Calu3 (cell line): ENCODE data around the gene NR4A1. TPM values are rescaled to one million over a fixed set of nuclear protein-coding genes. Genes with fewer than 3 reads are reported as not detected.

Source experiments
- BruUV-seq: library from RNA; stranded (reverse); fragments of 400-500 nt; replicated peaks from 2 replicates; lab custom pipeline; 2021; lab: Mats Ljungman, UMichigan
- CTCF ChIA-PET: fragments of 300-600 bp; sonication (Branson Sonifier 250); formaldehyde crosslinking; loops from one replicate; lab custom pipeline; 2022; ENCODE audit warnings: antibody characterized with exemption; lab: Charles Lee
- DNase-seq: peaks from one replicate; pipeline ENCODE4 v3.0.0; 2022
- H3K27ac Mint-ChIP-seq: one replicate; pipeline ENCODE4 v1.8.0; 2022; ENCODE audit warnings: mixed read lengths; ENCODE audit not compliant: unreplicated experiment
- H3K27me3 Mint-ChIP-seq: one replicate; pipeline ENCODE4 v1.8.0; 2022; ENCODE audit warnings: mixed read lengths; ENCODE audit not compliant: unreplicated experiment
- H3K36me3 Mint-ChIP-seq: one replicate; pipeline ENCODE4 v1.8.0; 2022; ENCODE audit warnings: mild to moderate bottlenecking, moderate library complexity, mixed read lengths; ENCODE audit not compliant: insufficient read depth, unreplicated experiment
- H3K4me1 Mint-ChIP-seq: one replicate; pipeline ENCODE4 v1.8.0; 2022; ENCODE audit warnings: mild to moderate bottlenecking, low read depth, mixed read lengths; ENCODE audit not compliant: unreplicated experiment
- H3K4me3 Mint-ChIP-seq: one replicate; pipeline ENCODE4 v1.8.0; 2022; ENCODE audit warnings: mild to moderate bottlenecking, low read depth, moderate library complexity, mixed read lengths; ENCODE audit not compliant: unreplicated experiment
- H3K9me3 Mint-ChIP-seq: one replicate; pipeline ENCODE4 v1.8.0; 2022; ENCODE audit warnings: low read depth, mixed read lengths; ENCODE audit not compliant: unreplicated experiment
- intact Hi-C: fragments of 100-400 bp; cut with micrococcal nuclease; formaldehyde crosslinking; loops from one replicate; pipeline ENCODE4 v1.10.0; 2022; ENCODE audit not compliant: unreplicated experiment
- total RNA-seq: library from RNA; stranded (reverse); gene quantifications from 2 replicates; pipeline ENCODE4 v1.2.3, GENCODE V29; 2022
- TF ChIP-seq, protein P1 (sequence below): fragments of 200-600 bp; IDR thresholded peaks from one replicate; pipeline ENCODE4 v1.8.0; 2022; ENCODE audit warnings: antibody characterized with exemption; ENCODE audit not compliant: unreplicated experiment

NR4A1 gene
- total RNA-seq, 1 experiment from 2014 or later, result 18.9 TPM

DNA sequence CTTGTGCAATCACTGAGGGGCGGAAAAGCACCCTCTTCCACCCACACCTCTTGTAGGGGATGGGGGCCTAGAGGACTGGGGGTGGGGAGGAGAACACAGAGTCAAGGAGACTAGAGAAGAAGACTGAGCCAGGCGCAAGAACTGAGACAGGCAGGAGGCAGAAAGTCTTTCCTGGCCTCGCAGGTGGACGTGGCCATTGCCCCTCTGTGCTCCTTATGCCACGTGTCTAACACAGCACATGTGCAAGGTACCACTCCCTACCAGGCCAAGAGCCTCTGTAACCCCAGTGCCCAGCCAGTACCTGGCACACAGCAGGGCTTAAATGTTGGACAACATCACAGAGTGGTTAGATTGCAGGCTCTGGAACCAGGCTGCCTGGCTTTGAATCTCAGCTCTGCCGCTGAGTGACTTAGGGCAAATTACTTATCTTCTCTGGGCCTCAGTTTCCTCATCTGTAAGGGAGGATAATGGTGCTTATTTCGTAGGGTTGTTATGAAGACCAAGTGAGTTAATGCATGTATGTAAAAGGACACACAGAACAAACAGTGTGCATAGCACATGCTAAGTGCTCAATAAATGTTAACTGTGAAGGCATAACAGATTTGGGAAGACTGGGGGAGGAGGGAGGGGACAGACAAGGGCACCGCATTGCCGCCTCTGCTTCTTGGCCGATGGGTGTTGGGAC, 45.9 kb upstream of the NR4A1 start:
- Mint-ChIP-seq H3K27me3 (peaks cover 15% of the 10 kb centered on the region), H3K9me3 (no peaks in the 10 kb centered on the region), H3K4me3 (no peak overlapping the region), H3K4me1 (no peaks in the 10 kb centered on the region), H3K27ac (no peak overlapping the region), H3K36me3 (no peaks in the 10 kb centered on the region)
- BruUV-seq, result no TSS peak
- intact Hi-C loops, result loop anchor here (2.0 kb wide), 1 partner anchor 15 kb away; no protein-coding TSS in a partner anchor
- no peak for DNase-seq
- TF ChIP-seq, protein P1, sequence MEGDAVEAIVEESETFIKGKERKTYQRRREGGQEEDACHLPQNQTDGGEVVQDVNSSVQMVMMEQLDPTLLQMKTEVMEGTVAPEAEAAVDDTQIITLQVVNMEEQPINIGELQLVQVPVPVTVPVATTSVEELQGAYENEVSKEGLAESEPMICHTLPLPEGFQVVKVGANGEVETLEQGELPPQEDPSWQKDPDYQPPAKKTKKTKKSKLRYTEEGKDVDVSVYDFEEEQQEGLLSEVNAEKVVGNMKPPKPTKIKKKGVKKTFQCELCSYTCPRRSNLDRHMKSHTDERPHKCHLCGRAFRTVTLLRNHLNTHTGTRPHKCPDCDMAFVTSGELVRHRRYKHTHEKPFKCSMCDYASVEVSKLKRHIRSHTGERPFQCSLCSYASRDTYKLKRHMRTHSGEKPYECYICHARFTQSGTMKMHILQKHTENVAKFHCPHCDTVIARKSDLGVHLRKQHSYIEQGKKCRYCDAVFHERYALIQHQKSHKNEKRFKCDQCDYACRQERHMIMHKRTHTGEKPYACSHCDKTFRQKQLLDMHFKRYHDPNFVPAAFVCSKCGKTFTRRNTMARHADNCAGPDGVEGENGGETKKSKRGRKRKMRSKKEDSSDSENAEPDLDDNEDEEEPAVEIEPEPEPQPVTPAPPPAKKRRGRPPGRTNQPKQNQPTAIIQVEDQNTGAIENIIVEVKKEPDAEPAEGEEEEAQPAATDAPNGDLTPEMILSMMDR, result no peak
- CTCF ChIA-PET, result interaction anchor here (1.7 to 3.3 kb wide), 2 partner anchors 16 to 20 kb away, joined by 18 to 73 read pairs; no protein-coding TSS in a partner anchor

DNA sequence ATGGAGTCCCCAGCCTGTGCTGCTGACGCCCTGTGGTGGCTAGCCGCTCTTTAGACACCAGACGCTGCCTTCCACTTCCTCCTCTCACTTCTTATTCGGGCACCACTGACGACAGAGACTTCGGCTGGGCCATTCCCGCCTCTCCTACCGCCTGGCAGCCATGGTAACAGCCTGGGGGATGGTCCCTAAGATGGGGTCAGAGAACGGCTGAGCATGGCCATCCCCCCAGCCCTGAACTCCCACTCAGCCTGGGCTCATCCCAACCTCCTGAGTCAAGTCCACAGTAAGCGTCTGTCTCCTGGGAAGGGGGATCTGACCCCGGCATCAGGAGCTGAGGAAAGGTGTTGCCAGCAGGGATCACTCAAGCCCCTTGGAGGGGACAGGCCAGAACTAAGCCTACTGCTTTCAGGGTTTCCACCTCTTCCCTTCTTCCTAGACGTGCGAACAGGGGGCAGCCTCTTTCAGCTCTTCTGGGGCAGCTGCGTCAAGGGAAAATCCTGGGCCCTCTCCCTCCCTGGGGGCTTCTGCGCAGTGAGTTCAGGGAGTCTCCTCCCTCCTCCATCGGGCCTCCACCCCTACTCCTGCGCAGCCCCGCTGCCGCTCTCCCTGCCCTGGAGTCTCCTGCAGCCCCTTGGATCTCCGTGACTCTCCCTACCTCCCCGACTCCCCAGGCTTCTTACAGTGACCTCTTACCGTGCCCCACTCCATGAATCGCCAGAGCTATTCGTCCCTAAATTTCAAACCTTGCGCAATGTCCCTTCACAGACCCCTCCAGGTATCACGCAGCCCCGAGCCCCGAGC, 45.1 kb upstream of the NR4A1 start:
- Mint-ChIP-seq H3K4me1 (no peaks in the 10 kb centered on the region), H3K27me3 (peaks cover 15% of the 10 kb centered on the region), H3K27ac (no peak overlapping the region), H3K36me3 (no peaks in the 10 kb centered on the region), H3K9me3 (no peaks in the 10 kb centered on the region), H3K4me3 (no peak overlapping the region)
- TF ChIP-seq, protein P1, result no peak
- DNase-seq, result no peak
- BruUV-seq, result no TSS peak
- CTCF ChIA-PET, result interaction anchor here (1.0 to 3.3 kb wide), 2 partner anchors 15 to 17 kb away, joined by 3 to 73 read pairs; no protein-coding TSS in a partner anchor
- intact Hi-C loops, result loop anchor here (2.0 kb wide), 1 partner anchor 15 kb away; no protein-coding TSS in a partner anchor

DNA sequence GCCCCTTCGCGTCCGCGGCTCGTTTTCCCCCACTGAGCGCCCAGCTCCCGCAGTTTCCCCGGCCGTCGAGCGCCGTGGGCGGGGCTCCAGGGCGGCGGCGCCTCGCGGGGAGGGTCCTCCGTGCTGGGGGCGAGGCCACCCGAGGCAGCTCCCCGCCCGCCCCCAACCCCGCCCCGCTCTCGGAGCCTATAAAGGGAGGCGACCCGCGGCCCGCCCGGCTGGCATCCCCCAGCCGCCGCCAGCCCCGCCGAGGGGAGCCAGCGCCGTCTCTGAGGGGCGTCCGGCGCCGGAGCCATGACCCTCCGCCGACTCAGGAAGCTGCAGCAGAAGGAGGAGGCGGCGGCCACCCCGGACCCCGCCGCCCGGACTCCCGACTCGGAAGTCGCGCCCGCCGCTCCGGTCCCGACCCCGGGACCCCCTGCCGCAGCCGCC, 44.5 kb upstream of the NR4A1 start, which contains the start of gene TAMALIN:
TSS of gene TAMALIN (plus strand) at position 221 of the 432 bp plus-strand sequence. CDS start at position 295, 74 bp downstream.
- intact Hi-C loops, result no loop called here

More for the DNA sequence above, 44.5 kb upstream of the NR4A1 start, which contains the start of gene TAMALIN:
- H3K27me3 Mint-ChIP-seq, result peaks cover 15% of the 10 kb centered on the region
- no peaks in the 10 kb centered on the region for H3K36me3 Mint-ChIP-seq
- no peaks in the 10 kb centered on the region for H3K9me3 Mint-ChIP-seq
- BruUV-seq, result no TSS peak
- TF ChIP-seq, protein P1, result no peak
- H3K4me1 Mint-ChIP-seq, result no peaks in the 10 kb centered on the region
- H3K27ac Mint-ChIP-seq, result no peak within 1 kb of the TSS
- CTCF ChIA-PET, result interaction anchor here (1.0 kb wide), 1 partner anchor 16 kb away, joined by 3 read pairs; no protein-coding TSS in a partner anchor
- peak; percentile 6 for DNase-seq
- no peak within 1 kb of the TSS for H3K4me3 Mint-ChIP-seq
